HG02642 (cell line): ENCODE results near the gene CETN2.

ENCODE experiments used
- ATAC-seq: cut with Tn5 transposase; IDR thresholded peaks from one replicate; pipeline ENCODE4 v1.9.1; 2021; ENCODE audit warnings: mild to moderate bottlenecking; ENCODE audit not compliant: unreplicated experiment, poor library complexity

Gene CETN2

DNA sequence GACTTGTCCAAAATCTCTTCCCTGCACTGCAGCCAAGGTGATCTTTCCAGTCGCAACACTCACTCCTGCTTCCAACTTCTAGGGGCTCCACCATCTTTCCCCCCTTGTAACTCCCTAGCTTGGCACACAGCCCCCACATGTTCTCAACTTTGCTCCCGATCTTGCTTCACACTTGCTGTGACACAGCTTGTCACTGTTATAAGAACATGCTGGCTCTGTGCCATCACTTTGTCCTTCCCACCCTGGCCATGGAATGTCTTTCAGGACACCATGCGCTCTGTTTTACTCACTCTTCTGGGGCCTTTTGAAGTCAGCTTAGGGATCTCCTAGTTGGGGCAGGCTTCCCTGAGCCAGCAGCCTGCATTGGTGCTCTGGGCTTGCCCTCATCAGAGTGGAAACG lies 2.8 kb upstream of the CETN2 start:
- ATAC-seq: no peak

DNA sequence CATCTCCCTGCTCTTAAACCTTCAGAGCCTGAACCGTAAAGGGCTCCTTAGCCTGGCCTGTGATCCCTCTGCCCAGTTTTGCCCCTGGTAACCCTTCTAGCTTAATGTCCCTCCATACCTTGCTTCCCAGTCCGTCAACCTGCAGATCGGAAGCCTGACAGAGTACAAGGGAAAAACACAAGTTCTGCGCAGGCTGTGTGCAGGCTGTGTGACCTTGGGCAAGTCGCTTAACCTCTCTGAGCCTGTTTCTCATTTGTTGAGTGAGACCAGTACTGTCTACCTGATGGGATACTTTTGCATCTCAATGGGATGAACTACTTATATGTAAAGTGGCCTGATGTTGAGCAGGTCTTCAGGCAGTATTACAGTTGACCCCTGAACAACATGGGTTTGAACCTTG lies 2.0 kb upstream of the CETN2 start:
- ATAC-seq: no peak

DNA sequence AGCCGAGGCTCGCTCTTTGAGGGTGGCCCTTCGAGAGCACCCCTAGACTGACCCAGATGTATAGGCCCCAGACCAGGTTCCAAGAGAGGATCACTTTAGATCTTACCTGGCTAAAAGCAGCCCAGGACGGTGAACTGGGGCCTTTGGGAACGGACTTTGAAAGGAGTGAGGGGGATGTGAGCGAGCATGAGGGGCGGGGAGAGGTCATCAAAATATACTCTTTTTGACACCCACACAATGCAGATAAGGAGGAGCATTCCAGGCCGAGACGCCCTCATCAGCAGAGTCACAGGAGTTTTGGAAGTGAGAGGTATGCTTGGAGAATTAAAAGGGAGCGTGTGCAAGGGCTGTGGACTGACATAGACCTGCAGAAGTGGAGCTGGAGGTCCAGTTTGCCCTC lies 834 bp upstream of the CETN2 start:
- no peak for ATAC-seq

GRCh38 chrX:152824841-152825374 lies 5.6 kb downstream of the CETN2 start:
- ATAC-seq: no peak

GRCh38 chrX:152823657-152824056 lies 6.9 kb downstream of the CETN2 start:
- ATAC-seq: no peak

DNA sequence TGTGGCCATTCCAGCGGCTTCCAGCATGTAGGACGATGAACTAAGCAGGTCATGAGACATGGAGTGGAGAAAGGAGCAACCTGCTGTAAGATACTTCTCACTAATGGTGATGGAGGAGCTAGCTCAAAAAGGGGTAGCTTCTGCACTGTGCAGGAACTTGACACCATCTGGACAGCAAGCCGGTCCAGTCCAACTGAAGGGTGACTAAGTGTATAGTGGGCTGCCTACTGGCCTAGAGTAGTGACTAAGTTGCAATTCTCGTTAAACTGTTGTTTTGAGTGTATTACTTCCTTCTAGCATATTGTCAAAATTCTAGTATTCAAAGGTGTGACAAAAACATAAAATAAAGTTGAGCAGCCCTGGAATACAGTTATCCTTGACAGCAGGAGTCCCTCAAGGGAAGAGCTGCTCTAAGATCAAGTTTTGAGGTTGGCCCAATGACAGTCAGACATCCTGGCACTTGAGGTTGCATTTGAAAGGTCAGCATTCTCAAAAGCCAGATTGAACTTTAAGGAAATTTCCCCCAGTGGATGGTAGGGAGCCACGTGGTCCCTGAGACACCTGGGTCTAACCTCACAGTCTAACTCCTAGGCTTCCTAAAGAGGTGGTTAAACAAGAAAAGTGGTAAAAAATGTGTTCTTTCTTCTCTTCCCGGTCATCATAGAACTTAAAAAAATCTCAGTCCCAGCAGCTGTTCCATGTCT lies 8.0 kb downstream of the CETN2 start:
- no peak for ATAC-seq

- no peak for ATAC-seq
Measured at GRCh38 chrX:152821145-152821765, 9.3 kb downstream of the CETN2 start.

DNA sequence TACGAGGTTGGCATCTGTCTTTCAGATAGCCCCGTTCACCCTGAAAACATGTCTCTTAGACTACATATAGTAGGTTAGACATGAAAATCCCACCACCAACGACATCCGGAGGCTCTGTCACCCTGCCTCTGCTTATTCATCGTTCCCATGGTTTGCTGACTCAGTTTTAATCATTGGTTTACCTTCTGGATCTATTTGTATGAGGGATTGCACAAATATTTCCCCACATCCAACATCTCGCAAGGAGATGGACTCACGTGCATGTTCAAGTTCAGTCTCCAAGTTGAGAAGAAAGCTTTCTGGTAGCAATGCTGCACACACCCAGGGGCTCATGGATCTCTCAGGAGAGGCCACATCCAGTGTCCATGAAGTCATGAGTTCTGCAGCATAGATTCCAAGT lies 10.8 kb downstream of the CETN2 start:
- no peak for ATAC-seq

DNA sequence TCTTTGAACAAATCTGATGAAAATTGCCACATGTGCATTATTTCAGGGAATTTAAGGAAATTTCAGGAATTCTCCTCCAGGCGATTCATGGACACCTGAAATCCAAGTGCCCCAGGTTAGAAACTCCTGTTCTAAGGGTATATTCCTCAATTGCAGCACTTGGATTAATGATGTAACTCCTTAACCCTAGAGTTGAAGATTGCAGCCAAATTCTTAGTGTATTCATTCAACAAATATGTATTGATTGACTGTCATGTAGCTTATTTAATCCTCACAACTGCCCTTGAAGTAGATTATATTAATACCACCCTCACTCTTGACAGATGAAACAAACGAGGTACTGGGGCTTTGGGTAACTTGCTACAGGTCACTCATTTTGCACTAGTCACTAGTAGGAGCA lies 11.3 kb downstream of the CETN2 start:
- ATAC-seq: no peak

GRCh38 chrX:152818356-152818755 lies 12.2 kb downstream of the CETN2 start:
- no peak for ATAC-seq

GRCh38 chrX:152817078-152817764 lies 13.3 kb downstream of the CETN2 start:
- ATAC-seq: no peak

GRCh38 chrX:152814048-152814447 lies 16.5 kb downstream of the CETN2 start:
- ATAC-seq: no peak

- ATAC-seq: no peak
Measured at GRCh38 chrX:152813206-152813605, 17.4 kb downstream of the CETN2 start.

GRCh38 chrX:152810403-152810802 lies 20.2 kb downstream of the CETN2 start:
- no peak for ATAC-seq

GRCh38 chrX:152806035-152806434 lies 24.5 kb downstream of the CETN2 start:
- no peak for ATAC-seq

DNA sequence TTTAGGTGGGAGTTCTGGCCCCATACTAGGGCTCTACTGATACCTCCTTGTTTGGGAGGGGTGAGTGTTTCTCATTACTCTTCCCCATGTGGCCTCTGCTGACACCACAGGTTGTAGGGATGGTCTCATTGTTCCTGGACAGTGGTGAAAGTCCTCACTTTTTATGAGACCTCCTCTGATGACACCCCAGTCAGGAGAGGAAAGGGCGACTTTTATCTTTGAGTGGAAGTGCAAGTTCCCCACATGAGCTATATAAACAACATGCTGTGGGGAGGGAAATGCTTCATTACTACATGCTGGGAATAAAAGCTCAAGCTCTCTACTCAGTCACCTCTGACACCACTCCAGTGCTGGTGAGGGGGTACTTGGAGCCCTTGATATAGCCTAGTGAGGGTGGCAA lies 31.6 kb downstream of the CETN2 start:
- ATAC-seq: no peak

GRCh38 chrX:152787062-152787461 lies 43.5 kb downstream of the CETN2 start:
- ATAC-seq: peak; percentile 89
